ENCODE measurements around the gene LRRC61.

Gene LRRC61

GRCh38 chr7:150372271-150373048, 49.3 kb downstream of the LRRC61 start:
- DNase-seq: no peak

GRCh38 chr7:150373049-150373801, 50.1 kb downstream of the LRRC61 start:
- DNase-seq: no peak

GRCh38 chr7:150374026-150374425, 50.9 kb downstream of the LRRC61 start:
- no peak for DNase-seq

GRCh38 chr7:150374472-150374871, 51.3 kb downstream of the LRRC61 start:
- DNase-seq: no peak

GRCh38 chr7:150375662-150376521, 52.7 kb downstream of the LRRC61 start:
- no peak for DNase-seq

GRCh38 chr7:150376560-150376959, 53.4 kb downstream of the LRRC61 start:
- DNase-seq: no peak

- DNase-seq: no peak
Measured at GRCh38 chr7:150377196-150377595, 54.0 kb downstream of the LRRC61 start.

- DNase-seq: no peak
Measured at GRCh38 chr7:150377635-150378034, 54.5 kb downstream of the LRRC61 start.

GRCh38 chr7:150378115-150378852, 55.1 kb downstream of the LRRC61 start:
- no peak for DNase-seq

GRCh38 chr7:150378853-150379440, 55.8 kb downstream of the LRRC61 start, which contains the start of gene ZNF775:
TSS of gene ZNF775 (plus strand) at chr7:150379330. CDS start at chr7:150388471, 9,141 bp downstream.
- DNase-seq: peak; percentile 60

GRCh38 chr7:150379441-150380379, 56.6 kb downstream of the LRRC61 start:
- no peak for DNase-seq

GRCh38 chr7:150380463-150380862, 57.3 kb downstream of the LRRC61 start:
- DNase-seq: no peak

GRCh38 chr7:150381096-150381495, 57.9 kb downstream of the LRRC61 start:
- no peak for DNase-seq

GRCh38 chr7:150381785-150382122, 58.6 kb downstream of the LRRC61 start:
- no peak for DNase-seq

GRCh38 chr7:150382123-150382843, 59.1 kb downstream of the LRRC61 start:
- DNase-seq: no peak

GRCh38 chr7:150382844-150383225, 59.7 kb downstream of the LRRC61 start:
- no peak for DNase-seq

- no peak for DNase-seq
Measured at GRCh38 chr7:150383710-150384397, 60.7 kb downstream of the LRRC61 start.

- DNase-seq: no peak
Measured at GRCh38 chr7:150384406-150385301, 61.5 kb downstream of the LRRC61 start.

- no peak for DNase-seq
Measured at GRCh38 chr7:150385302-150385723, 62.2 kb downstream of the LRRC61 start.

Measured in SIG-M5 (cell line).